Stimulated activated CD8-positive, alpha-beta memory T cell treated with anti-CD3 and anti-CD28 coated beads, Interleukin-4, amount 100 ng/mL, for 4 hours (primary cell): ENCODE data around the gene HBEGF.
A peak's percentile ranks its signal among the peaks of the same experiment; 100 is the strongest.

Experiments
- DNase-seq, 2 donors: peaks; one replicate each; pipeline ENCODE4 v3.0.0-alpha.2; 2020; ENCODE audit warnings: low read depth in 2 of 2, low spot score in 1 of 2

HBEGF gene, protein sequence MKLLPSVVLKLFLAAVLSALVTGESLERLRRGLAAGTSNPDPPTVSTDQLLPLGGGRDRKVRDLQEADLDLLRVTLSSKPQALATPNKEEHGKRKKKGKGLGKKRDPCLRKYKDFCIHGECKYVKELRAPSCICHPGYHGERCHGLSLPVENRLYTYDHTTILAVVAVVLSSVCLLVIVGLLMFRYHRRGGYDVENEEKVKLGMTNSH

DNA sequence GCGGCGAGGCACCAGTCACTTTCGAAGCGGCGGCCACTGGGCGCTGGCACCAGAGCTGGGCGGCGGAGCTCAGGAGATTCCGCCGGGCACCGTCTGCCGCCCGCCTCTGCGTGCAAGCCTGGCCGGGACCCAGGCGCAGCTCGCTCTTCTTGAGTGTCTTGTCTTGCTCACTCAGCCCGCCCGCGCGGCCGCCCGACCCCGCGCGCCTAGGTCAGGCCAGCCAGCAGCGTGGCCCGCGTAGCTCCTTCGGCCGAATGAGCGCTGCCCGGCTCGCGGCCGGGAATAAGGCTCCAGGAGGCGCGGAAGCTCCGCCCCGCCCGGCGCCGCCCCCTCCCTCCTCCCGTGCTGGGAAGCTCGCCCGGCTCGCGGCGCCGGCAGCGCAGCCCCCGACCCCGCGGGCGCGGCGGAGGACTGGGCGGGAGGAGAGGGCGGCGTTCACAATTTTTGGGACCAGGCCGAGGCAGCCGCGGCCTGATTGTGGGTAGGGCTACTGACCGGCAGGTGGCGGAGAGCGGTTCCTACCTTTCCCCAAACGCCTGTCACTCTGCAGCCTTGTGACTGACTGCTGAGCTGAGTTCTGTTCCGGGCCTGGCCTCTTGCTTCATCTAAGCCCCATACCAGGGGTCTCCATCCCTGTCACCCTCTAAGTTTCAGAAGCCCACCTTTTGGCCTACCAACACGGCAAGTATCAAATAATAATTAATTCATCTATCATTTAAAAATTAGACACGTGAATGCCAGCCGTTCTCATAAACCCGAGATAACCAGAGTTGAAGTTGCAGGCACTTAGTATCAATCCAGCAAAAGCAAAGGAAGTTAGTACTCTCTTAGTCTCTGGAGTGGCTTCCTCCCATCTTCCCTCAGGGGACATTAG is at the start of gene HBEGF:
Gene HBEGF (minus strand): TSS at position 256 of the 874 bp plus-strand sequence. CDS start 275 bp downstream, outside the sequence.
- peak in 1 of 2 donors; percentile 20 for DNase-seq

DNA sequence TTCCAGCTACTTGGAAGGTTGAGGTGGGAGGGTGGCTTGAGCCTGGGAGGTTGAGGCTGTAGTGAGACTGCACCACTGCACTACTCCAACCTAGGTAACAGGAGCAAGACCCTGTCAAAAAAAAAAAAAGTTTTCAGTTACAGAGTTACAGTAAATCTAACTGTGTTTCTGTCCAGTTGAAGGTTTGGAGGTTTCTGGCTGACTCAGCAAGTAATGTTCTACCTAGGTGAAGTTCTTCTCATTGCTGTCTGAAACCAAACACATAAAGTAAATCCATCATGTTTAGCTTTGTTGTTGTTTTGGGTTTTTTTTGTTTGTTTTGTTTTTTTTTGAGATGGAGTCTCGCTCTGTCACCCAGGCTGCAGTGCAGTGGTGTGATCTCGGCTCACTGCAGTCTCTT is 47.3 kb upstream of the HBEGF start:
- no peak for DNase-seq

DNA sequence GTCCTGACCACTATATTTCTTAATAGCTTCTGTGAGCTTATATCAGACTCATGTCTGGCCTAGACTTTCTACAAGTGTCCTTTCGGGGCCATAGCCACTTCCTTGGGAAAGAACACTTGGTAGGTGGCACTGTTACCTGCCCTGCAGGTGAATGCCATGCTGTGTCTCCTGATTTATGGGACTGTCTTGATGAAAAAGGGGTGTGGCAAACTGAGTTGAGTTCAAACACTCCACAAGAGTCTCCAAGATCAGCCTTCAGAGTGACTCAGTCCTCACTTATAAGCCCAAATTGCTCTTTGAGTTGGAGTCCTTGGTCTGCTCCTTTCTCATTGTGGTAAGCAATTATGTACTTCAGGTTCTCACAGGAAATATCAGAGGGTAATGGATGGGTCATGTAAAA is 45.3 kb upstream of the HBEGF start:
- no peak for DNase-seq

DNA sequence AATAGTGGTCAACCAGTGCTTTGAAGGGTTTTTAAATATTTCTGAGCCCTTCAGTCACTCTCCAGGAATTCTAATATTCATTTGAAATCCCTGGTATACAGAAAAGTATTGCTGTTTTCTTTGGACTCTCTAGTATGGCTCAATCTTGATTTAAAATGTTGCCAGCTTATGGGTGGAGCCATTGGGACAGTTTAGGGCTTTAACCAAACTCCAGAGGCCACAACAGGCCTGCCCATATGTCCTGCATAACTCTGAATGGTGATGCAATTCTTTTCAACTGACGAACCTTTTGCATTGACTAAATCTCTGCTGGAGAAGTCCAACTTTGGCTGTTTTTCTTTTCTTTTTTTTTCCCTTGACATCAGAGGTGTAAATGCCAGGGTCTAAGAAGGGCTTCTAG is 44.9 kb upstream of the HBEGF start:
- no peak for DNase-seq

DNA sequence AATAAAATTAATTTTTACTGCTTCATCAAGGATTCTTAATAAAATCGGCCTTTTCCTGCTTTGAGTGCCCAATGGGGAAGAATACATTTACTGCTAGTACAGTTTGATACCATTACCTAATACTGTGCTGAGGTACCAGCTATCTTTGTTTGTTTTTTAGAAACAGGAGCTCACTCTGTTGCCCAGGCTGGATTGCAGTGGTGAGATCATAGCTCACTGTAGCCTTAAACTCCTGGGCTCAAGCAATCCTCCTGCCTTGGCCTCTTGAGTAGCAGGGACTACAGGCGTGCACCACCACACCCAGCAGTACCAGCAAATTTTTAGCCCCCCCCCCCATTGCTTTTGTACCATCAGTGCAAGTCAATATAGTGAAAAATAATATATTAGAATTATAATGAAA is 41.6 kb upstream of the HBEGF start:
- no peak for DNase-seq

DNA sequence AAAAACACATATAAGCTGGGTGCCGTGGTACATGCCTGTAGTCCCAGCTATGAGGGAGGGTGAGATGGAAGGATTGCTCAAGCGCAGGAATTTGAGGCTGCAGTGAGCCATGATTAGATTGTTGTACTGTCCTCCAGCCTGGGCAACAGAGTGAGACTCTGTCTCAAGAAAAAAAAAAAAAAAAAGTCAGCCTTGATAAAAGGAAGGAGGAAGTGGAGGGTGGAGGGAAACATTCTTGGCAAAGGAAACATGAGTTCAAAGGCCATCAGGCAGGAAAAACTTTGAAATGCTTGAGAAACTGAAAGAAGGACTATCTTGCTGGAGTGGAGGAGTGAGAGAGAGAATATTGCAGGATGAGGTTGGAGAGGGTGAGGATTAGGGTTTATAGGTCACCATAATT is 36.9 kb upstream of the HBEGF start:
- no peak for DNase-seq

DNA sequence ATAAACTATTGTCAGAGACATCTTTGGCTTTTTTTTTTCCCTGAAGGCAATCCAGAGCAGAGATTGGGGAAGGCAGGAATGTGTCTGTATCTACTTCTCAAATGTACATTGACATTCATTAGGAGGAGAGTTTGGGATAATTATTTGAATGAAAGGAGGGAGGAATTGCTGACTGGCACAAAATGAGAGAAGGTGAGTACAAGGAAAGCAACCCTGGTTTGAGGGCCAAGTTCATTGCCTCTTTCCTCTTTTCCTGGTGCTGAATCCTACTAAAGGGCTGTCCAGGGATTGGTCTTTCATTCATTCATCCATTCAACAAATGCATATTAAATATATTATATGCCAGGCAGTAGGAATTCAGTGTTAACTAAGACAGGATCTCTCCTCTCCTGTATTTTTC is 36.5 kb upstream of the HBEGF start:
- DNase-seq, result no peak

DNA sequence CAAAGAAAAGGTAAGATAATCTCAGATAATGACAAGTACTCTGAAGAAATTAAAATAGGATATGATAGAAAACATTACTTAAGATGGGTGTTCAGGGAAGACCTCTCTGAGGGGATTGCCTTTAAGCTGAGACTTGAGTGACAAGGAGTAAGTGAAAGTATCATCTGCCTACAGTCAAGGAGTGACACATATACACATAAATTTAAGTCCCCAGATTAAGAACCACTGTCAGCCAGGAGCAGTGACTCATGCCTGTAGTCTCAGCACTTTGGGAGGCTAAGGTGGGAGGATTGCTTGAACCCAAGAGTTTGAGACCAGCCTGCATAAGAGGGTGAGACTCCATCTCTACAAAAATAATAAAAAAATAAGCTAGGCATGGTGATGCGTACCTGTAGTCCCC is 35.6 kb upstream of the HBEGF start:
- no peak for DNase-seq

DNA sequence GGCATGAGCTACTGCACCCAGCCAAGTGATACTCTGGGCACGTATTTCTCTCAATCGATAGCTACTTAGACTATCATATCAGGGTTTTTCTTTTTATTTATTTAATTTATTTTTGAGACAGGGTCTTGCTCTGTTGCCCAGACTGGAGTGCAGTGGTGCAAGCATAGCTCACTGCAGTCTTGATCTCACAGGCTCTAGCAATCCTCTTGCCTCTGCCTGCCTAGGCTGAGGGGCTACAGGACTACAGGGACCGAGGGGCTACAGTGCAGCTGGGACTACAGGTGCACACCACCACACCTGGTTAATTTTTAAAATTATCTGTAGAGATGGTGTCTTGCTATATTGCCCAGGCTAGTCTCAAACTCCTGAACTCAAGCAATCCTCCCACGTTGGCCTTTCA is 34.9 kb upstream of the HBEGF start:
- no peak for DNase-seq

DNA sequence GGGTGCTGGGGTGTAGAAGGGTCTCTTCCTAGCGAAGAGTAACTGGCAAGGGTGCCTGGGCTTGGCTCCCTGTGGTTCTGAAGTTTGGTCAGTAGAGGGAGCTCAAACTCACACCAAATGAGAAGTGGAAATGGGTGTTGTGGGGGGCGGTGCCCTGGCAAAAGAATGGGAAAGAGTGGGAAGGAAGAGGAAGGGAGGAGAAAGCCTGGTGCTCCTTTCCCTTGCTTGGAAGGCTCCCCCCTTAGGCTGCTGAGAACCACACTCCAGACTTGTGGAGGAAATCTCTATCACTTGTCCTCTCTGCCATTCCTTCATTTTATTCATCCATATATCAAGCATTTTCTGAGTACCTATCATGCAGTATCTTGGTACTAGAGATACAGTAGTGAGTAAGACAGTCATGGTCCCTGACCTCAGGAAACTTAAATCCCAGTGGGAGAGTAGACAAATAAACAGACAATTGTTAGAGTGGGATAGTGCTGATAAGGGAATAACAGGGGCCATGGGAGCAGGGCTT is 26.6 kb upstream of the HBEGF start:
- DNase-seq, result peak in 1 of 2 donors; percentile 6

DNA sequence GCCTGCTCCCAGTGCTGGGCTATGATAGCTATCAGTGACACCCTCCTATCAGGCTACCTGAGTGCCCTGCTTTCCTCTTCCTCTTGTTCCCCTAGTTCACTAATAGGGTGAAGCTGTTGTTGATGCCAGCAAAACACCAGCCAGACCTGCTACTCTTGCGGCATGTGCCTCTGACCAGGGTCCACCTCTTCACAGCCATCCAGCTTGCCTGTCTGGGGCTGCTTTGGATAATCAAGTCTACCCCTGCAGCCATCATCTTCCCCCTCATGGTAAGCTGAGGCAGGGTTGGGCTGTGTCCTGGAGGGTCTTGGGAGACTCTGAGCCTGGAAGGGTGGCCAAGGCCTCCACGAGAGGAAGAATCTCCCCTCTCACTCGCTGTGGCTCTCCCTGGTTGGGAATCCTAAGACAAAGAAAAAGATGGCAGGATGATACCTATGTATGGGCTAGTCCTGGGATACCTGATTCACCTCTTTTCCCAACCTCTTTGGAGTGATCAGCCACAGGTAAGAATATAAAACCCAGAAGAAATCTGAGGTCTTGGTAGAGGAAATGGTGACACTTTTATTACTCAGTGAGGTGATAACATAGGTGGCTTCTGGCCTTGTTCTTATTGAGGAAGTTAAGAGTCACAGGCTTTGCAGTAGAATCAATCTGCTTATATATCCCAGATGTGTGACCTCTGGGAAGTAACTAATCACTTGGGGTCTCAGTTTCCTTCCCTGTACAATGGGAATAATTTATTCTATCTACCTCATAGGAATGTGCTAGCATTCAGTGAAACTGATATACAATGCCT is 25.2 kb upstream of the HBEGF start:
- no peak for DNase-seq

DNA sequence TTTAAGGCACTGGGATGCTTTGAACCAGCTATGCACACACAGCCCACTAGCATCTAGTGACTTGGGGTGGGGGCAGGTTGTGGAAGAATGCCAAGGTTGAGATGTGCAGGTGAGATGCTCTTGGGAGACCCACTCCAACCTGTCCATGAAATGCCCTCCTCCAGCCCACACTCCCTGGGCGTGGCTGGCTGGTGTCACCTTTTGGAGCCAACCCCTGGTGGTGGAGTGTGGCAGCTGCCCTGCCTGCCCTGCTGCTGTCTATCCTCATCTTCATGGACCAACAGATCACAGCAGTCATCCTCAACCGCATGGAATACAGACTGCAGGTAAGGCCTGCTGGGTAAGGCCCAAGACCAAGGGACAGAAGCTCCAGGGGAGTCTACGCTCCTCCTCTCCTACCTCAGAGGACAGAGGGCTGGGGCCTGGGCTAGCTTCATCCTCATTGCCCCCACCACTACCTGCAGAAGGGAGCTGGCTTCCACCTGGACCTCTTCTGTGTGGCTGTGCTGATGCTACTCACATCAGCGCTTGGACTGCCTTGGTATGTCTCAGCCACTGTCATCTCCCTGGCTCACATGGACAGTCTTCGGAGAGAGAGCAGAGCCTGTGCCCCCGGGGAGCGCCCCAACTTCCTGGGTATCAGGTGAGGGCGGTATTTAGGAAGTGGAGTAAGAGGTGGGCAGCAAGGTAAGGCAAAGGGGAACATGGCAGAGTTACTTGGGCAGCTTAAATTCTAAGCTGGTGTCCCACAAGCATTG is 21.0 kb upstream of the HBEGF start:
- no peak for DNase-seq

DNA sequence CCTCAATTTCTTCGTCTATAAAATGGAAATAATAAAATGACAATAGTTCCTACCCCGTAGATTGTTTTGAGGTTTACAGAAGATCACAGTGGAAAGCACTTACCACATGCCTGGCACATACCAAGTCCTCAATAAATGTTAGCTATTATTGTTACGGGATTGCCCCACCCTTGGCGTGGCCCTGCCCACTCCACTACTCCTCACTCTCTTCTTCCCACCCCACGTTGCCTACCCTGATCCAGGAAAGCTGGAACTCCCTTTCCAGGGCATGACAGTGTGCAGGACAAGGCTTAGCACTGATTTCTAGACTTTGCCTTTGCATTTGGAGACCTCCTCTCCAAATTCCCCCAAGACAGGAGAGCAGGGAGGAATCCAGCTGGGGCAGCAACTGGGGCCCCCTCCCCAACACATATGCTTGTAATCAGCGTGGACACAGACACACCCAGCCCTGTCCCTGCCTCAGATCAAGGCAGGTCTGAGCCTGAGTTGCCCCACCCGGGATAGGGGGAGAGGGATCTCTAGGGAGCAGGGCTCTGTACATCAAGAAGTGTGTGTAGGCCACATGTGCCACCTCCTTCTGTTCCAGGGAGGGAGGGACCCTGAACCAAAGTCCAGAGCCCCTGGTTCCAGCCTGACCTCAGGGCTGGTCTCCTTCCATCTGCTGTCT is 20.3 kb upstream of the HBEGF start:
- no peak for DNase-seq

DNA sequence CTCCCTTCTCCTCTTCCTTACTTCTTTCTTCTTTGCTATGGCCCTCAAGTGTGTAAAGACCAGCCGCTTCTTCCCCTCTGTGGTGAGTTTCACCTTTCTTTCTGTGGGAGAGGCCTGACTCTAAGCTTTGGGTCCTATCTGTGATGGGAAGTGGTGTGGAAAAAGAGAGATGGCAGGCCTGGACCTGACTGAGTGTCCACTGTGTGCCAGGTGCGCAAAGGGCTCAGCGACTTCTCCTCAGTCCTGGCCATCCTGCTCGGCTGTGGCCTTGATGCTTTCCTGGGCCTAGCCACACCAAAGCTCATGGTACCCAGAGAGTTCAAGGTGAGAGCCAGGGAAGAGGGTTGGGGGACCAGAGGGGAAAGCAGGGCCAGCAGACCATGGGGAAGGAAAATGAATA is 19.5 kb upstream of the HBEGF start:
- DNase-seq, result no peak

DNA sequence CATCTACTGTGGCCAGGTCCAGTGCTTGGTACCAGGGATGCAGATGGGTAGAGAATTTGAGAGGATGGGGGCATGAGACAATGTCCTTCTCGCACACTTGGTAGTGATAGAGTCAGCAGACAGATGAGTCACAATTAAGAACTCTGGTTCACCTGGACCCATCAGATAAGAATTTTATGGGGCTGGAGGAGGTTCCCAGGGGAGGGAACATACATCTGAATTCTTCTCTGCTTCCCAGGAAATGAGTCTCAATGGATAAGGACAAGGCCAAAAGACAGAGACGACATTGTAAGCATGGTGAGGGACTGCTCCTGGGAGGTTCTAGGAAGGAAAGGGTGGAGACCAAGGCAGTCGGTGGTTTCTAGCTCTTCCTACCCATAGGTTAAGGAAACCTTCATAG is 18.9 kb upstream of the HBEGF start:
- no peak for DNase-seq

DNA sequence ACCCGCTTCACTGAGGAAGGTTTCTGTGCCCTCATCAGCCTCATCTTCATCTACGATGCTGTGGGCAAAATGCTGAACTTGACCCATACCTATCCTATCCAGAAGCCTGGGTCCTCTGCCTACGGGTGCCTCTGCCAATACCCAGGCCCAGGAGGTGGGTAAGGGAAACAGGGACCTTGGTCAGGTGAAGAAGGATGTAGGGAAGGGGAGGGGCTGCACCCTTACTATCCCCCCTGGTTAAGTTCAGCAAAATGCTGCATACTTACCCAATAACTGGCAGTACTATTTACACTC is 18.0 kb upstream of the HBEGF start:
- no peak for DNase-seq

DNA sequence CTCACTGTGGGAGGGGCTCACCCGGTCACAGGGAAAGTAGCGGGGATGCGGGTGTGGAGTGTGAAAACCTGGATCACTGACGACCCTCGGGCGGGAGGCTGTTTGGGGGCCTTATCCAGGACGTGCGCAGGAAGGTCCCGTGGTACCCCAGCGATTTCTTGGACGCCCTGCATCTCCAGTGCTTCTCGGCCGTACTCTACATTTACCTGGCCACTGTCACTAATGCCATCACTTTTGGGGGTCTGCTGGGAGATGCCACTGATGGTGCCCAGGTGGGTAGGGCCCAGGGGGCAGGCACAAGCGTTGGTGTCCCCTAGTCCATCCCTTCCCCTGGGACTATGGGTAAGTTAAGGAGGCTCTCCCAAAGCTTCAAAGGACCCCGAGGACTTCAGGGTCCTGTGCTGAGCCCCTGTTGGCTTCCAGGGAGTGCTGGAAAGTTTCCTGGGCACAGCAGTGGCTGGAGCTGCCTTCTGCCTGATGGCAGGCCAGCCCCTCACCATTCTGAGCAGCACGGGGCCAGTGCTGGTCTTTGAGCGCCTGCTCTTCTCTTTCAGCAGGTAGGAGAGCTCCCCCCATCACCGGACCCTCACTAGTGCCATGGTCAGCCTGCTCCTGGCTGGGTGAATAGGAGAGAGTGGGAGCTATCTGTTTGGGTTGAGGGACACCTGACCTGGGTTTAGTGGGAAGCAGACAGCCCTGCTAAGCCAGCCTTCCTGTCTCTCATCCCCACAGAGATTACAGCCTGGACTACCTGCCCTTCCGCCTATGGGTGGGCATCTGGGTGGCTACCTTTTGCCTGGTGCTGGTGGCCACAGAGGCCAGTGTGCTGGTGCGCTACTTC is 17.4 kb upstream of the HBEGF start:
- DNase-seq, result no peak

DNA sequence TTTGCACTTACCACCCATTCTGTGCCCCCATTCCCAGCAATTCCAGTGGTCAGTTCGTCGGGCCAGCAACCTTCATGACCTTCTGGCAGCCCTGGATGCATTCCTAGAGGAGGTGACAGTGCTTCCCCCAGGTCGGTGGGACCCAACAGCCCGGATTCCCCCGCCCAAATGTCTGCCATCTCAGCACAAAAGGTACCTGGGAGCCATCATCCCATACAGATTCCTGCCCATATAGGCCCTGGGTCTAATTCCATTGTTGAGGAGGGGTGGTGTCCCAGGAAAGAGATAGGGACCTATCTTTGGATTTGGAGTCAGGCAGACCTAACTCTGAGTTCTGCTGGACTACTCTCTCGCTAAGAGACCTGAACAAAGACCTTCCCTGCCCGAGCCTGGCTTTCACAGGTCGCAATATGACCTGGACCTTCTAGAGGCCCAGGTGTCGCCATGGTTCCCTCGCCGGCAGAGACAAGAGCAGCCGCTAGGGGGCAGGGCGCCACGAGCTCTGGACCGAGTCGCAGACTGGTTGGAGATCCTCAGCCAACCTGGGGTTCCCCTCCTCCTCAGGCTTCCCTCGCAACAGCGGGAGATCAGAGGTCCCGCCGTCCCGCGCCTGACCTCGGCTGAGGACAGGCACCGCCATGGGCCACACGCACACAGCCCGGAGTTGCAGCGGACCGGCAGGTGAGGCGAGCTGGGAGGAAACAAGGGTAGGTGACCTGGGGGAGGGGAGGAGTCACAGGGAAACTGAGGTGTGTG is 16.6 kb upstream of the HBEGF start:
- peak; percentile 53 to 64 for DNase-seq

DNA sequence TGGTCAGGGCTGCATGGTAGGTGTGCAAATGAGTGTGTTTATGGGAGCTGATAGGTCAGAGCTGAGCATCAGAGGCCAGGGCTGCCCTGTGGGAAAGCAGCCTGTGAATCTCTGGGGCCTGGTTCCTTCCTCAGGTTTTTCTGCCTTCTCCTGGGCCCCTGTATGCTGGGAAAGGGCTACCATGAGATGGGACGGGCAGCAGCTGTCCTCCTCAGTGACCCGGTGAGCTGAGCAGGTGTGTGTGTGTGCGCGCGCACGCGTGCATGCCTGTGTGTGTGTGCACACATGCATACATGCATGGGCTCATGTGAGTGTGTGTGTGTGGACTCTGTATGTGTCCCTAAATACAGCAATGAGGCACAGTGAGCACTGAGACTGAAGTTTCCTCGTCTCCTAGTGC is 15.9 kb upstream of the HBEGF start:
- no peak for DNase-seq
